Measurements from ENCODE around the gene PATE3.

Gene PATE3

DNA sequence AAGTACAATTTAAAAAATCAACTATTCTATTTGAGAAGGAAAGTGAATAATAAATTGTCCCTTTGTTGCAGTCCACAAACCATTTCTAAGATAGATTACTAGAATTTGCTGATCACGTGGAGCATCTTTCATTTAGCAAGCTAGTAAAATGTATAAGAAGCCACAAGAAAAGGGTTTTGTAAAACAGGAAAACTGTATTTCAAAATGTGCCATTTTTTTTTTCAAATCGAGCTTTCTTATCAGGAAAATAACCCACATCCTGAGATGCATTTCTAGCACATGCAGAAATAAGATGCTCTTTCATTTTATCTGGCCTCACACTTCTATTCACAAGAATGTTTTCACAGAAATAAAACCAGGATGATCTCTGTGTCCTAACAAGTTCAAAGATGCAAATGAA, 3.2 kb upstream of the PATE3 start:
- H3K36me3 Mint-ChIP-seq (ENCODE audit: low read depth), result no peaks in the 10 kb centered on the region
- no peaks in the 10 kb centered on the region for H3K27me3 Mint-ChIP-seq
- H3K27ac Mint-ChIP-seq, result no peak overlapping the region
- no peaks in the 10 kb centered on the region for H3K4me1 Mint-ChIP-seq
- ATAC-seq, result no peak
- no peak for DNase-seq
- no peaks in the 10 kb centered on the region for H3K9me3 Mint-ChIP-seq
- H3K4me3 Mint-ChIP-seq, result no peak overlapping the region

DNA sequence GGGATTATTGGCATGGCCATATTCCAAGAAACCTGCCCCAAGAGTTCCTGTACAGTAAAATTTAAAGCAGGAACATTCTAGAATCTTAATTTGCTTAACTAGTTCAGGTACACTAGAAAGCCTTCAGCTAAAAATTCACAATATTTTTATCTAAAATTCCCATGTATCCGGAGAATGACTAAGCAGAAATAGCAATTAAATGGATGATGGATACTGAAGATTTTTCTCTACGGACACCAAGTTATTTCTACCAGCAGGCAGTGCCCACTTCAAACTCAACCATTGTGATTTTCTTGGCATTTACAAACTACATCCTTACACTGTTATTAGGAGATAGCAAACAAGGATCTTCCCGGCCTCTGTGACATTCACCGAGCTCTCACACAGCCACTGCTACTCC, 2.9 kb downstream of the PATE3 start:
- H3K36me3 Mint-ChIP-seq (ENCODE audit: low read depth), result no peaks in the 10 kb centered on the region
- DNase-seq, result no peak
- H3K27ac Mint-ChIP-seq, result no peak overlapping the region

DNA sequence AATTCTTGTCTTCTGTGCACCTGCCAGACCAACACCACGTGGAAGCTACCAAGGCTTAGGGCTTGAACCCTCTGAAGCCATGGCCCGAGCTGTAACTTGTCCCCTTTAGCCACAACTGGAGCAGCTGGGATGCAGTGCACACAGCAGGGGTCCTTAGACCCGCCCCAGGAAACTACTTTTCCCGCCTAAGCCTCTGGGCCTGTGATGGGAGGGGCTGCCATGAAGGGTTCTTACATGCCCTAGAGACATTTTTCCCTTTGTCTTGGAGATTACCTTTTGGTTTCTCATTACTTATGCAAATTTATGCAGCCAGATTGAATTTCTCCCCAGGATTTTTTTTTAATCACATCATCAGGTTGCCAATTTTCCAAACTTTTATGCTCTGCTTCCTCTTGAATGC, 9.7 kb downstream of the PATE3 start:
- H3K36me3 Mint-ChIP-seq (ENCODE audit: low read depth), result no peaks in the 10 kb centered on the region
- H3K27ac Mint-ChIP-seq, result no peak overlapping the region
- no peak overlapping the region for H3K4me3 Mint-ChIP-seq
- no peak for ATAC-seq
- H3K27me3 Mint-ChIP-seq, result peaks cover 6% of the 10 kb centered on the region
- no peaks in the 10 kb centered on the region for H3K4me1 Mint-ChIP-seq
- DNase-seq, result no peak
- H3K9me3 Mint-ChIP-seq, result peaks cover 62% of the 10 kb centered on the region

More for the DNA sequence above, 2.9 kb downstream of the PATE3 start:
- H3K4me1 Mint-ChIP-seq, result no peaks in the 10 kb centered on the region
- H3K4me3 Mint-ChIP-seq, result no peak overlapping the region
- H3K27me3 Mint-ChIP-seq, result peaks cover 2% of the 10 kb centered on the region
- ATAC-seq, result no peak
- peaks cover 22% of the 10 kb centered on the region for H3K9me3 Mint-ChIP-seq

DNA sequence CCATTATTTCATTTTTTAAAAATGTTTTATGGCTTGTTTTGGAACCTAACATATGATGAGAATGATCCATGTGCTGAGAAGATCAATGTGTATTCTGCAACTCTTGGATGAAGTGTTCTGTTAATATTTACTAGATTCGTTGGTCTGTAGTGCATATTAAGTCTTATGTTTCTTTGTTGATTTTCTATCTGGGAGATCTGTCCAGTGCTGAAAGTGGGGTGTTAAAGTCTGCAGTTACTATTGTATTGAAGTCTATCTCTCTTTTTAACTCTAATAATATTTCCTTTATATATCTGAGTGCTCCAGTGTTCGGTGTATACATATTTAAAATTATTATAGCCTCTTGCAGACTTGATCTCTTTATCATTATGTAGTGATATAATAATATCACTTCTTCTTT, 11.9 kb downstream of the PATE3 start:
- no peaks in the 10 kb centered on the region for H3K36me3 Mint-ChIP-seq (ENCODE audit: low read depth)
- DNase-seq (no peak), ATAC-seq (no peak)
- H3K4me1 Mint-ChIP-seq, result no peaks in the 10 kb centered on the region
- peaks cover 54% of the 10 kb centered on the region for H3K9me3 Mint-ChIP-seq
- peaks cover 6% of the 10 kb centered on the region for H3K27me3 Mint-ChIP-seq
- no peak overlapping the region for H3K27ac Mint-ChIP-seq
- H3K4me3 Mint-ChIP-seq, result no peak overlapping the region

DNA sequence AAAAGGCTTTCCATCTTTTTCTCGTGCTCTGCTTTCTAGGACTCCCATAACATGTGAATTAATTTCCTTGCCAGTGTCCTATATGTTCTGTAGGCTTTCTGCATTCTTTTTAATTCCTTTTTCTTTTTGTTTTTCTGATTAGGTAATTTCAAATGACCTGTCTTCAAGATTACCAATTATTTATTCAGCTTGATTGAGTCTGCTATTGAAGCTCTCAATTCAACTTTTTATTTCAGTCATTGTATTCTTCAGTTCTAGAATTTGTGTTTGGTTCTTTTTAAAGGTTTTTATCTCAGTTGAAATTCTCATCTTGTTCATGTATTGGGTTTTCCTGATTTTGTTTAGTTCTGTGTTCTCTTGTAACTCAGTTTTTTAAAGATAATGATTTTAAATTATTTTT, 14.5 kb downstream of the PATE3 start:
- Mint-ChIP-seq H3K4me1 (no peaks in the 10 kb centered on the region), H3K27ac (no peak overlapping the region), H3K9me3 (peaks cover 44% of the 10 kb centered on the region), H3K36me3 (ENCODE audit: low read depth) (no peaks in the 10 kb centered on the region), H3K27me3 (peaks cover 4% of the 10 kb centered on the region), H3K4me3 (no peak overlapping the region)
- ATAC-seq, result no peak
- no peak for DNase-seq

DNA sequence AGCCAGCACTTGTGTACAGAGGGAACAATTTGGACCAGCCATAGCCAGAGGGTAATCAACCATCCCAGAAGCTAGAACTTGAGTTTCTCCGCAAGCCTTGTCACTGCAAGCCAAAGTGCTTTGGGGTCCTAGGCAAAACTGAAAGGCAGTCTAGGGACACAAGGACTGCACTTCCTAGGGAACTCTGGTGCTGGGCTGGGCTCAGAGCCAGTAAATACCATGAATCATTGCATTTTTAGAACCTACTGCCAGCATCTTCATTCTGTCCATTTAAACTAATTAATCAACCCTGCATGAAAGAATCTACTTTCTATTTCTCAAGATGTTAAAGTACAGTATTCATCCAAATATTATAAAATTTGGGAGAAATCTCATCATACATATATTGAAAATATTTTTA, 20.0 kb downstream of the PATE3 start:
- DNase-seq, result no peak
- no peak for ATAC-seq
- no peak overlapping the region for H3K27ac Mint-ChIP-seq
- no peaks in the 10 kb centered on the region for H3K4me1 Mint-ChIP-seq
- H3K27me3 Mint-ChIP-seq, result no peaks in the 10 kb centered on the region
- no peaks in the 10 kb centered on the region for H3K36me3 Mint-ChIP-seq (ENCODE audit: low read depth)
- H3K4me3 Mint-ChIP-seq, result no peak overlapping the region
- H3K9me3 Mint-ChIP-seq, result peaks cover 9% of the 10 kb centered on the region

DNA sequence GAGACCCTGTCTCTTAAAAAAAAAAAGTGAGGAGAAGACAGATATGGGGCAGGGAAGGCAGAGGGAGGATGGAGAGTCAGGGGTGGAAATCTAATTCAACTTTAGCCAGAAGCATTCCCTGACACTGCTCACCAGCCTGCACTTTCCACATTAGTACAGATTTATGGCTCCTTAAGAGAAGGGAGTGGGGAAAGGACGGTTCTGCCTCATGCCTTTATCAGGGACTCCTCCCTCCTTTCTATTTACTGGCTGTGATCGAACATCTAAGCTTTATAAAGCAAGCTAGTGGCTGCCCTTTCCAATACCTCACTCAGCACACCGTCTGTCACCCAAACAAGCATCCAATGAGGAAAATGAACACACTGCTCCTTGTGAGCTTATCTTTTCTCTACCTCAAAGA, 45.1 kb downstream of the PATE3 start, which contains the start of gene PATE4:
PATE4 (plus strand) TSS at position 301 of the 400 bp plus-strand sequence; CDS start at position 345, 44 bp downstream.
- ATAC-seq (no peak), DNase-seq (no peak)
- H3K9me3 Mint-ChIP-seq, result peaks cover 15% of the 10 kb centered on the region
- H3K27ac Mint-ChIP-seq, result no peak within 1 kb of the TSS
- no peaks in the 10 kb centered on the region for H3K4me1 Mint-ChIP-seq
- H3K27me3 Mint-ChIP-seq, result peaks cover 12% of the 10 kb centered on the region
- H3K36me3 Mint-ChIP-seq (ENCODE audit: low read depth), result no peaks in the 10 kb centered on the region
- H3K4me3 Mint-ChIP-seq, result no peak within 1 kb of the TSS

DNA sequence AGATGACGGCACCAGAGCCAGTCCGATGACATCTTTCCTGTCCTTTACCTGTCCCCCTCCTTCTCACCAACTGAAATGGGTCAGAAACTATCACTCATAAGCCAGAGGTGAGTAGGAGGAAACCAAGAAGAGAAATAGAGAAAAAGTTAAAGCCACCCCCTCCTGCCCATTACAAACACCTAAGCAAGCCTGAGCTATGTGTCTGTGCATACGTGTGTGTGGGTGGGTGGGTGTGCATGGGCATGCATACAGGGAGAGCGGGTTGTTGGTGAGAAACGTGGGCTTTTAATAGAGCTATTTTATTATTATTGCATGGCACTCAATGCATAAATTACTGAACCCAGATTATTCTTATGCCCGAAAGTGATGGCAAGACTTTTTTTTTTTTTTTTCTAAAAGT, 47.8 kb downstream of the PATE3 start:
- no peak for DNase-seq
- H3K27ac Mint-ChIP-seq, result no peak overlapping the region
- no peak overlapping the region for H3K4me3 Mint-ChIP-seq
- H3K36me3 Mint-ChIP-seq (ENCODE audit: low read depth), result no peaks in the 10 kb centered on the region
- peaks cover 8% of the 10 kb centered on the region for H3K27me3 Mint-ChIP-seq
- peaks cover 15% of the 10 kb centered on the region for H3K9me3 Mint-ChIP-seq
- no peaks in the 10 kb centered on the region for H3K4me1 Mint-ChIP-seq
- ATAC-seq, result no peak

Data from activated naive CD8-positive, alpha-beta T cell treated with anti-CD3 and anti-CD28 coated beads, Interleukin-2, amount 50 U/mL, for 24 hours (primary cell).